IMR-90 (cell line): ENCODE data around the gene SLC25A41. TPM values are rescaled to one million over a fixed set of nuclear protein-coding genes. Genes with fewer than 3 reads are reported as not detected.

Experiments
- microRNA-seq, 2 experiments: library from miRNA; stranded (forward) in 1 of 2; unstranded in 1 of 2; fragments of 10-50 nt in 1 of 2; fragments of <30 nt in 1 of 2; gene quantifications in 1 of 2; microRNA quantifications in 1 of 2; one replicate each; pipeline versions ENCODE3 to v1.1.0; 2013 to 2020; ENCODE audit not compliant: insufficient read depth in 1 of 2, insufficient read length in 1 of 2, unreplicated experiment in 1 of 2
- polyA plus RNA-seq, 3 experiments: library from polyadenylated mRNA; depleted of rRNA; stranded (reverse); fragments of >200 nt; gene quantifications; 2 replicates each; pipeline ENCODE4 v1.2.3, GENCODE V29; 2012; ENCODE audit warnings: low replicate concordance in 1 of 3
- small RNA-seq, 5 experiments: library from RNA; depleted of rRNA; stranded (forward); fragments of <200 nt; gene quantifications; one replicate each; pipeline ENCODE3, GENCODE V24; 2012
- total RNA-seq: library from RNA; depleted of rRNA; stranded (reverse); fragments of >200 nt; gene quantifications from 2 replicates; pipeline ENCODE4 v1.2.3, GENCODE V29; 2012; rRNA removed

The SLC25A41 gene
- total and polyA plus RNA-seq, 2 of the 4 experiments (the other 2 are of a cell fraction), result not detected

Small RNA genes within 50 kb of the gene (microRNA-seq; reads per million reads assigned to microRNA genes)
- 4.4 reads per million, percentile 7 among the genes with 10 or more reads in this experiment for gene MIR3940 (ENCODE audit: unreplicated experiment)
- 0 to 4.1 reads per million in 2 experiments for gene MIR6790 (ENCODE audit: insufficient read depth in 1 of 2, insufficient read length in 1 of 2, unreplicated experiment in 1 of 2)
- gene MIR6885 (ENCODE audit: insufficient read depth in 1 of 2, insufficient read length in 1 of 2, unreplicated experiment in 1 of 2), result 1.1 to 9.3 reads per million in 2 experiments

Small RNA genes within 50 kb of the gene (small RNA-seq; reads per million reads assigned to genes)
- gene MIR6790, result 0 reads per million in 5 experiments
- 0 reads per million in 5 experiments for gene MIR6885

Other genes starting within 250 kb of the SLC25A41 start
- gene MLLT1, start 153.8 kb downstream of the SLC25A41 start, total RNA-seq, result 1.3 and 1.7 TPM in 2 replicates
- 30.6 and 45.4 TPM in 2 replicates for gene MLLT1, start 153.8 kb downstream of the SLC25A41 start, polyA plus RNA-seq (2012; rRNA removed)
- gene ACER1, start 100.2 kb downstream of the SLC25A41 start, total RNA-seq, result not detected in 2 replicates
- gene ACER1, start 100.2 kb downstream of the SLC25A41 start, polyA plus RNA-seq (2012; rRNA removed), result 0.11 TPM in 1 of 2 replicates, not detected in the other
- gene CLPP, start 72.2 kb downstream of the SLC25A41 start, total RNA-seq, result 42.3 and 48.0 TPM in 2 replicates
- 103 and 130 TPM in 2 replicates for gene CLPP, start 72.2 kb downstream of the SLC25A41 start, polyA plus RNA-seq (2012; rRNA removed)
- gene ALKBH7, start 61.0 kb downstream of the SLC25A41 start, total RNA-seq, result 9.3 and 10.3 TPM in 2 replicates
- 22.5 and 33.0 TPM in 2 replicates for gene ALKBH7, start 61.0 kb downstream of the SLC25A41 start, polyA plus RNA-seq (2012; rRNA removed)
- 0.54 and 0.56 TPM in 2 replicates for gene PSPN, start 57.8 kb downstream of the SLC25A41 start, total RNA-seq
- 0.34 and 0.37 TPM in 2 replicates for gene PSPN, start 57.8 kb downstream of the SLC25A41 start, polyA plus RNA-seq (2012; rRNA removed)
- gene GTF2F1, start 40.6 kb downstream of the SLC25A41 start, total RNA-seq, result 43.7 and 53.0 TPM in 2 replicates
- 50.4 and 51.4 TPM in 2 replicates for gene GTF2F1, start 40.6 kb downstream of the SLC25A41 start, polyA plus RNA-seq (2012; rRNA removed)
- gene KHSRP, start 9.0 kb downstream of the SLC25A41 start, total RNA-seq, result 31.9 and 34.4 TPM in 2 replicates
- 93.7 and 103 TPM in 2 replicates for gene KHSRP, start 9.0 kb downstream of the SLC25A41 start, polyA plus RNA-seq (2012; rRNA removed)
- gene SLC25A23, start 26.0 kb upstream of the SLC25A41 start, total RNA-seq, result 7.0 and 7.8 TPM in 2 replicates
- 7.6 and 8.2 TPM in 2 replicates for gene SLC25A23, start 26.0 kb upstream of the SLC25A41 start, polyA plus RNA-seq (2012; rRNA removed)
- not detected in 2 replicates for gene CRB3, start 30.5 kb upstream of the SLC25A41 start, total RNA-seq
- not detected in 2 replicates for gene CRB3, start 30.5 kb upstream of the SLC25A41 start, polyA plus RNA-seq (2012; rRNA removed)
- not detected in 2 replicates for gene DENND1C, start 48.0 kb upstream of the SLC25A41 start, total RNA-seq
- not detected in 2 replicates for gene DENND1C, start 48.0 kb upstream of the SLC25A41 start, polyA plus RNA-seq (2012; rRNA removed)
- gene TUBB4A, start 68.5 kb upstream of the SLC25A41 start, total RNA-seq, result not detected in 2 replicates
- gene TUBB4A, start 68.5 kb upstream of the SLC25A41 start, polyA plus RNA-seq (2012; rRNA removed), result not detected in 2 replicates
- gene TNFSF9, start 97.3 kb upstream of the SLC25A41 start, total RNA-seq, result not detected in 2 replicates
- gene TNFSF9, start 97.3 kb upstream of the SLC25A41 start, polyA plus RNA-seq (2012; rRNA removed), result 0.10 and 0.11 TPM in 2 replicates
- not detected in 2 replicates for gene CD70, start 157.4 kb upstream of the SLC25A41 start, total RNA-seq
- not detected in 2 replicates for gene CD70, start 157.4 kb upstream of the SLC25A41 start, polyA plus RNA-seq (2012; rRNA removed)
- not detected in 2 replicates for gene TNFSF14, start 236.4 kb upstream of the SLC25A41 start, total RNA-seq
- gene TNFSF14, start 236.4 kb upstream of the SLC25A41 start, polyA plus RNA-seq (2012; rRNA removed), result not detected in 2 replicates